LNCAP (cell line): Measurements from ENCODE around the gene HMGB3.

Source experiments
- CTCF ChIP-seq: fragments of 450-650 bp; IDR thresholded peaks from 2 replicates; pipeline ENCODE4 v1.5.1; 2017; ENCODE audit warnings: mild to moderate bottlenecking

HMGB3 gene

GRCh38 chrX:150942942-150943594, 40.1 kb upstream of the HMGB3 start:
- TF ChIP-seq CTCF: no peak

- TF ChIP-seq CTCF: no peak
These were observed 38.9 kb upstream of the HMGB3 start for GRCh38 chrX:150944233-150944632.

- no peak for TF ChIP-seq CTCF
These were observed 28.2 kb upstream of the HMGB3 start for GRCh38 chrX:150954951-150955350.

- no peak for TF ChIP-seq CTCF
These were observed 27.5 kb upstream of the HMGB3 start for GRCh38 chrX:150955590-150955989.

GRCh38 chrX:150958177-150958576, 25.0 kb upstream of the HMGB3 start:
- TF ChIP-seq CTCF: no peak

GRCh38 chrX:150959557-150959956, 23.6 kb upstream of the HMGB3 start:
- TF ChIP-seq CTCF: no peak

- no peak for TF ChIP-seq CTCF
These were observed 21.5 kb upstream of the HMGB3 start for GRCh38 chrX:150961631-150962030.

GRCh38 chrX:150966235-150966634, 16.9 kb upstream of the HMGB3 start:
- no peak for TF ChIP-seq CTCF
